ENCODE data around the gene PCDHA2.

PCDHA2 gene

GRCh38 chr5:140842798-140843733 lies 48.4 kb downstream of the PCDHA2 start:
- H3K27ac Mint-ChIP-seq, result no peak overlapping the region
- H3K9me3 Mint-ChIP-seq, result peaks cover 56% of the 10 kb centered on the region
- no peaks in the 10 kb centered on the region for H3K4me1 Mint-ChIP-seq
- H3K27me3 Mint-ChIP-seq (ENCODE audit: low read depth), result no peaks in the 10 kb centered on the region
- peaks cover 86% of the 10 kb centered on the region for H3K36me3 Mint-ChIP-seq (ENCODE audit: low read depth)
- no peak overlapping the region for H3K4me3 Mint-ChIP-seq
- TF ChIP-seq, protein P1, sequence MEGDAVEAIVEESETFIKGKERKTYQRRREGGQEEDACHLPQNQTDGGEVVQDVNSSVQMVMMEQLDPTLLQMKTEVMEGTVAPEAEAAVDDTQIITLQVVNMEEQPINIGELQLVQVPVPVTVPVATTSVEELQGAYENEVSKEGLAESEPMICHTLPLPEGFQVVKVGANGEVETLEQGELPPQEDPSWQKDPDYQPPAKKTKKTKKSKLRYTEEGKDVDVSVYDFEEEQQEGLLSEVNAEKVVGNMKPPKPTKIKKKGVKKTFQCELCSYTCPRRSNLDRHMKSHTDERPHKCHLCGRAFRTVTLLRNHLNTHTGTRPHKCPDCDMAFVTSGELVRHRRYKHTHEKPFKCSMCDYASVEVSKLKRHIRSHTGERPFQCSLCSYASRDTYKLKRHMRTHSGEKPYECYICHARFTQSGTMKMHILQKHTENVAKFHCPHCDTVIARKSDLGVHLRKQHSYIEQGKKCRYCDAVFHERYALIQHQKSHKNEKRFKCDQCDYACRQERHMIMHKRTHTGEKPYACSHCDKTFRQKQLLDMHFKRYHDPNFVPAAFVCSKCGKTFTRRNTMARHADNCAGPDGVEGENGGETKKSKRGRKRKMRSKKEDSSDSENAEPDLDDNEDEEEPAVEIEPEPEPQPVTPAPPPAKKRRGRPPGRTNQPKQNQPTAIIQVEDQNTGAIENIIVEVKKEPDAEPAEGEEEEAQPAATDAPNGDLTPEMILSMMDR (IDR thresholded peaks at IDR 0.05; ENCODE audit: unreplicated experiment in 3 of 3), result no peak

All from nephron (organoid).